ENCODE data around the gene NRCAM. TPM values are rescaled to one million over a fixed set of nuclear protein-coding genes. Genes with fewer than 3 reads are reported as not detected.

Gene NRCAM
- polyA plus RNA-seq, 2 of the 4 experiments (the other 2 are of a cell fraction) = 129 to 210 TPM

DNA sequence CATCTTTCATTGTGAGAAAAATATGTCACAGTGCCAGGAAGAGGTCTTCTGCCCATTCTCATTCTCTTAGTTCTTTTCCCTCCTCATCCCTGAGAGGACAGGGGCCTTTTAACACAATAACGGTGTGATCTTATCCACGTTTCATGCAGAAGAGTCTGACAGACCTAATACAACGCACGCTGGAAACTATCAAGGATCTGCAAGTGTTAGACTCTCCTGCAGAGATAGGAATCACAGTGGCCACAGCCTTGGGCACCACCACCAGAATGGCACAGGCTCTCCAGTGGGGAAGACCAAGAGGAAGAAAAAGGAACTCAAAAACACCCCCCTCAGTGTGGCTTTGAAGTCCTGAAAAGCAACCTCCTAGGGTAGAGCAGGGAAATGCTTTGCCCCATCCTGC lies 253.5 kb downstream of the NRCAM start (continued):
- no peak for TF ChIP-seq NPAS2 (CRISPR knock-in tag; IDR thresholded peaks at IDR 0.05; ENCODE audit: borderline replicate concordance)
- TF ChIP-seq, protein P1, sequence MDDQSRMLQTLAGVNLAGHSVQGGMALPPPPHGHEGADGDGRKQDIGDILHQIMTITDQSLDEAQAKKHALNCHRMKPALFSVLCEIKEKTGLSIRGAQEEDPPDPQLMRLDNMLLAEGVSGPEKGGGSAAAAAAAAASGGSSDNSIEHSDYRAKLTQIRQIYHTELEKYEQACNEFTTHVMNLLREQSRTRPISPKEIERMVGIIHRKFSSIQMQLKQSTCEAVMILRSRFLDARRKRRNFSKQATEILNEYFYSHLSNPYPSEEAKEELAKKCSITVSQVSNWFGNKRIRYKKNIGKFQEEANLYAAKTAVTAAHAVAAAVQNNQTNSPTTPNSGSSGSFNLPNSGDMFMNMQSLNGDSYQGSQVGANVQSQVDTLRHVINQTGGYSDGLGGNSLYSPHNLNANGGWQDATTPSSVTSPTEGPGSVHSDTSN (IDR thresholded peaks at IDR 0.05) = no peak
- no peak for TF ChIP-seq JUN (IDR thresholded peaks at IDR 0.05)
- no peak for TF ChIP-seq CEBPB (IDR thresholded peaks at IDR 0.05)
- no peak for TF ChIP-seq FOSL2 (IDR thresholded peaks at IDR 0.05)
- TF ChIP-seq FOSL2 (CRISPR knock-in tag; IDR thresholded peaks at IDR 0.05) = no peak
- no peak for TF ChIP-seq POLR2AphosphoS2 (conservative IDR thresholded peaks at IDR 0.05; ENCODE audit: low read length)
- no peak for TF ChIP-seq SMC3 (IDR thresholded peaks at IDR 0.05)
- TF ChIP-seq TFCP2L1 (CRISPR knock-in tag; IDR thresholded peaks at IDR 0.05) = no peak

DNA sequence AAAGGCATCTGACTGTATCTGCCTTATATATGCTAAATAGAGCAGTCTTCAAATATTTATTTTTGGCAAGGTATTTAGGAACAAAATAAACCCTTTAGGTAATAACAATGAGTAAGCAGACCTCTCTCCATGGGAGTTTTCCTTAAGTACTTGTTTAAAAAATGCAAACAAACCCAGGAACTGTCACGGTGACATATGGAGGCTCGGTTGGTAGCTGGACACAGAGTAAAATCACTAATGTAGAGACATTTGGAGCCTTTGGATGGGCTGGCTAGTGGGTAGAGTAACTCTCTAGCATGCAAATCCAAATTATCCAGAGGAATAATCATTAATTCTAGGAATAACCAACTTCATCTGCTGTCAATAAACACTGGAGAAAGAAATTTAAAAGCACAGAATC lies 254.5 kb downstream of the NRCAM start:
- H3K27ac ChIP-seq = peak overlapping the region; percentile 52 to 57; a peak in 3 of 6 replicates
- TF ChIP-seq, protein P2, sequence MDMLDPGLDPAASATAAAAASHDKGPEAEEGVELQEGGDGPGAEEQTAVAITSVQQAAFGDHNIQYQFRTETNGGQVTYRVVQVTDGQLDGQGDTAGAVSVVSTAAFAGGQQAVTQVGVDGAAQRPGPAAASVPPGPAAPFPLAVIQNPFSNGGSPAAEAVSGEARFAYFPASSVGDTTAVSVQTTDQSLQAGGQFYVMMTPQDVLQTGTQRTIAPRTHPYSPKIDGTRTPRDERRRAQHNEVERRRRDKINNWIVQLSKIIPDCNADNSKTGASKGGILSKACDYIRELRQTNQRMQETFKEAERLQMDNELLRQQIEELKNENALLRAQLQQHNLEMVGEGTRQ (IDR thresholded peaks at IDR 0.05) = no peak
- TF ChIP-seq PHF8 (IDR thresholded peaks at IDR 0.05; ENCODE audit: borderline replicate concordance, low read depth) = no peak
- TF ChIP-seq BHLHE40 (IDR thresholded peaks at IDR 0.05; ENCODE audit: low read depth, low read length) = no peak
- no peak for TF ChIP-seq FOSL2 (IDR thresholded peaks at IDR 0.05)
- no peak for TF ChIP-seq FOSL2 (CRISPR knock-in tag; IDR thresholded peaks at IDR 0.05)
- no peak for TF ChIP-seq SMC3 (IDR thresholded peaks at IDR 0.05)
- TF ChIP-seq EP300 (IDR thresholded peaks at IDR 0.05) = no peak
- TF ChIP-seq TP53 (CRISPR knock-in tag; IDR thresholded peaks at IDR 0.05) = no peak
- no peak for TF ChIP-seq MYC (IDR thresholded peaks at IDR 0.05; ENCODE audit: borderline replicate concordance, low read length)
- TF ChIP-seq, protein P3, sequence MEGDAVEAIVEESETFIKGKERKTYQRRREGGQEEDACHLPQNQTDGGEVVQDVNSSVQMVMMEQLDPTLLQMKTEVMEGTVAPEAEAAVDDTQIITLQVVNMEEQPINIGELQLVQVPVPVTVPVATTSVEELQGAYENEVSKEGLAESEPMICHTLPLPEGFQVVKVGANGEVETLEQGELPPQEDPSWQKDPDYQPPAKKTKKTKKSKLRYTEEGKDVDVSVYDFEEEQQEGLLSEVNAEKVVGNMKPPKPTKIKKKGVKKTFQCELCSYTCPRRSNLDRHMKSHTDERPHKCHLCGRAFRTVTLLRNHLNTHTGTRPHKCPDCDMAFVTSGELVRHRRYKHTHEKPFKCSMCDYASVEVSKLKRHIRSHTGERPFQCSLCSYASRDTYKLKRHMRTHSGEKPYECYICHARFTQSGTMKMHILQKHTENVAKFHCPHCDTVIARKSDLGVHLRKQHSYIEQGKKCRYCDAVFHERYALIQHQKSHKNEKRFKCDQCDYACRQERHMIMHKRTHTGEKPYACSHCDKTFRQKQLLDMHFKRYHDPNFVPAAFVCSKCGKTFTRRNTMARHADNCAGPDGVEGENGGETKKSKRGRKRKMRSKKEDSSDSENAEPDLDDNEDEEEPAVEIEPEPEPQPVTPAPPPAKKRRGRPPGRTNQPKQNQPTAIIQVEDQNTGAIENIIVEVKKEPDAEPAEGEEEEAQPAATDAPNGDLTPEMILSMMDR (IDR thresholded peaks at IDR 0.05) = no peak
- no peak for TF ChIP-seq HOXB5 (CRISPR knock-in tag; IDR thresholded peaks at IDR 0.05)
- no peak for TF ChIP-seq NPAS2 (CRISPR knock-in tag; IDR thresholded peaks at IDR 0.05; ENCODE audit: borderline replicate concordance)
- TF ChIP-seq, protein P4, sequence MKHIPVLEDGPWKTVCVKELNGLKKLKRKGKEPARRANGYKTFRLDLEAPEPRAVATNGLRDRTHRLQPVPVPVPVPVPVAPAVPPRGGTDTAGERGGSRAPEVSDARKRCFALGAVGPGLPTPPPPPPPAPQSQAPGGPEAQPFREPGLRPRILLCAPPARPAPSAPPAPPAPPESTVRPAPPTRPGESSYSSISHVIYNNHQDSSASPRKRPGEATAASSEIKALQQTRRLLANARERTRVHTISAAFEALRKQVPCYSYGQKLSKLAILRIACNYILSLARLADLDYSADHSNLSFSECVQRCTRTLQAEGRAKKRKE (CRISPR knock-in tag; IDR thresholded peaks at IDR 0.05; ENCODE audit: low read depth) = no peak
- TF ChIP-seq ZNF302 (CRISPR knock-in tag; IDR thresholded peaks at IDR 0.05) = no peak
- TF ChIP-seq RAD21 (conservative IDR thresholded peaks at IDR 0.05 in 1 of 2, IDR thresholded peaks at IDR 0.05 in 1 of 2) = no peak
- no peak for TF ChIP-seq NR3C1 (IDR thresholded peaks at IDR 0.05)
- no peak for TF ChIP-seq TFCP2L1 (CRISPR knock-in tag; IDR thresholded peaks at IDR 0.05)
- no peak for TF ChIP-seq MAFK (IDR thresholded peaks at IDR 0.05; ENCODE audit: partially characterized antibody)
- CTCF ChIA-PET = interaction anchor here (1.3 kb wide), 1 partner anchor 258 kb away, joined by 5 read pairs; no protein-coding TSS in a partner anchor

More for the DNA sequence above, 254.5 kb downstream of the NRCAM start:
- ATAC-seq (no peak), FAIRE-seq (no peak), DNase-seq (ENCODE audit: low read depth in 1 of 2, low spot score in 1 of 2) (no peak)
- H3K4me2 ChIP-seq = peak overlapping the region; percentile 11
- H3K9me3 ChIP-seq = no peaks in the 10 kb centered on the region
- POLR2A ChIA-PET = no interaction called here
- WGBS (ENCODE audit: missing lambda C conversion rate) = 38% methylated on average over 2 of the region's 2 CpGs
- H3K4me1 ChIP-seq = peaks cover 40% of the 10 kb centered on the region
- H3K4me3 ChIP-seq = no peak overlapping the region
